Measurements from ENCODE around the gene SH3PXD2A. TPM values are rescaled to one million over a fixed set of nuclear protein-coding genes. Genes with fewer than 3 reads are reported as not detected.

The SH3PXD2A gene
- total RNA-seq, 2 experiments from 2014 or later, result 14.8 to 16.0 TPM

DNA sequence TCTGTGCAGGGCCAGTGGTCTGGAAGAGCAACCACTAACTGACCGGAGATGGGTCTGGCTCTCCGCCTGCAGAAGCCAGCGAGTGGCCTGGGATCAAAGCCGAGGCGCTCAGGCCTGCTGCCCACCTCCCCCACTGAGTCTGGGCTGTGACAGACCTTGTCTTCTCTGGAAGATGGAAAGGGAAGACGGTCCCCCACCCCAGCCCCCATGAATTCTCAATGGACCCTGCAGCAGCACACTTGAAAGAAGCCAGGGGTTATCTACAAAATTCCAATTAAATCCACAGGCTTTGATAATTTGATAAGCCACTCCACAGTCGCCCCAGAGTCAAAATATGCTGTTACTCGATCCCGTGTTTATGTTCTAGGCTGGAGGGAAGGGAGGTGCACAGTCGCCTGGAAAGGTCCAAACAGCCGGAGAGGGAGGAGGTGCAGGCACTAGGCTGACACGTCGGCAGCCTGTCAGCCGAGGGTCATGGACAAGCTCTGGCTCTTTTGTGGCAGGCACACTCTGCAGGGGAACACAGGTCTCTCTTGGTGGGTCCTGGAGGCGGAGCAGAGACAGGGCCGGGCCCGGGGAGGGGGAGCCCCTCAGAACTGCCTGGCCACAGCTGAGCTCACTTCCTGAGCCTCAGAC, 134.9 kb downstream of the SH3PXD2A start:
- ATAC-seq (ENCODE audit: low read depth) (no peak), DNase-seq (no peak)
- POLR2A ChIA-PET, result no interaction called here
- Mint-ChIP-seq H3K4me3 (no peak overlapping the region), H3K27ac (no peak overlapping the region), H3K9me3 (no peaks in the 10 kb centered on the region), H3K36me3 (no peaks in the 10 kb centered on the region), H3K4me1 (peaks cover 6% of the 10 kb centered on the region), H3K27me3 (peaks cover 5% of the 10 kb centered on the region)

DNA sequence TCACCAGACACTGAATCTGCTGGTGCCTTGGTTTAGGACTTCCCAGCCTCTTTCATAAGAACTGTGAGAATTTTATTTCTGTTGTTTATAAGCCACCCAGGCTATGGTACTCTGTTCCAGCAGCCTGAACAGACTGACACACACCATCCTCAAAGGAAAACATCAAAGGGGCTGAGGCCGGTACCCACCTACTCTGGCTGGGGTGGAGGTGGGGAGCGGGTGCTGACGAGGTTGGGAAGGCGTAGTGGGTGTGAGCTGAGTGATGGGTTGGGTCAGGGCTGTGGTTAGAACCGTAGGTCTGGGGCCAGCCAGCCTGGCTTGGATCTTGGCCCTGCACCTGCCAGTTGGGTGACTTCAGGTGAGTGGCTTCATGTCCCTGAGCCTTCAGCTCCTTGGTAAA, 136.3 kb downstream of the SH3PXD2A start:
- no peak overlapping the region for H3K27ac Mint-ChIP-seq
- POLR2A ChIA-PET, result no interaction called here
- ATAC-seq (ENCODE audit: low read depth), result no peak
- H3K9me3 Mint-ChIP-seq, result no peaks in the 10 kb centered on the region
- no peaks in the 10 kb centered on the region for H3K36me3 Mint-ChIP-seq
- DNase-seq, result no peak
- H3K4me3 Mint-ChIP-seq, result no peak overlapping the region
- H3K27me3 Mint-ChIP-seq, result peaks cover 5% of the 10 kb centered on the region
- H3K4me1 Mint-ChIP-seq, result peaks cover 2% of the 10 kb centered on the region

DNA sequence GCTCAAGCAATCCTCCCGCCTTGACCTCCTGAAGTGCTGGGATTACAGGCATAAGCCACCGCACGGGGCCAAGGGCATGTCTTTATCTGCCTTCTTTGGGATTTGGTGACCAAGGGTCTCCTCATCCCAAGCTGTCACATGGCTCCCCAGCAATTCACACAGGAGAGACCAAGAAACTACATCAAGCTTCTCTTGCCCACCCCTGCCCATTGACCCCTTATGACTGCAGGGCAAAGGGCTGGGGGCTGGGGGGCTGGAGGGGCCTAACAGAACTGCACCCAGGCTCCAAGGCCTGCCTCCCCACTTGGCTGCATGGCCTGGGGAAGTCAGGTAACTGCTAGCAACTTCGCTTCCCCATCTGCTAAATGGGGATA, 137.1 kb downstream of the SH3PXD2A start:
- Mint-ChIP-seq H3K27ac (no peak overlapping the region), H3K9me3 (no peaks in the 10 kb centered on the region)

DNA sequence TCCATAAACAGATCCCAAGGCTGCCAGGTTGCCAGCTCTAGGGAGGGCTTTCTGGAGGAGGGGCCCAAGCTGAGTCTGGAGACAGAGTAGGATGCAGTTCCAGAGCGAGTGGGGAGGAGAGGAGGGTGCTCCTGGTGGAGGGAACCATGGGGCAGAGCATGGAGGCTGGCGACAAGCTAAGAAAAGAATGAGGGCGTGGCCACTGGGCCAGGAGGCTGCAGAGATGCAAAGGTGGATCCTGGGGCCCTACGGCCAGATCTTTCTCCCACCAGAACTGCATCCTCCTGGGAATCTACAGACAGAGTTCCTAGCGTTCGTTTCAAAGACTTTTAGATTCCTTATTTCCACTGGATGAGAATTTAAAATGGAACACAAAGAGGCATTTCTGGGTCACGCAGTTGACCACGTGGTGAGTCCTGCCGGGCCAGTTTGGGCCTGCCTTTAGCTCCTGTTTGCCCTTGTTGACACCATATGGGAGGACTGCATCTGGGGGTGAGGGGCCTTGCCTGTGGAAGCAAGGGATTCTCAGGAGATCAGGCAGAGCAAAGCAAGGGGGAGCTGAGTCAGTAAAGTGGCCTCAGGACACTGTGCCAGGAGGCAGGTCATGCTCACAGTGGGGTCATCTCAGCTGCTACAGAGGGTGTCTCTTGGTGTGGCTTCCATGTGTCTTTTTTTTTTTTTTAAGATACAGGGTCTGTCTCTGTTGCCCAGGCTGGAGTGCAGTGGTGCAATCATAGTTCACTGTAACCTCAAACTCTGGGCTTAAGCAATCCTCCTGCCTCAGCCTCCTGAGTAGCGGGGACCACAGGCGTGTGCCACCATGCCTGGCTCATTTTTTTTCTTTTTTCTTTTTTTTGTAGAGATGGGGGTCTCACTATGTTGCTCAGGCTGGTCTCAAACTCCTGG, 137.8 kb downstream of the SH3PXD2A start:
- ATAC-seq (ENCODE audit: low read depth) (no peak), DNase-seq (no peak)
- Mint-ChIP-seq H3K27ac (no peak overlapping the region), H3K4me3 (no peak overlapping the region), H3K4me1 (peaks cover 4% of the 10 kb centered on the region), H3K36me3 (no peaks in the 10 kb centered on the region), H3K9me3 (no peaks in the 10 kb centered on the region), H3K27me3 (peaks cover 1% of the 10 kb centered on the region)
- POLR2A ChIA-PET, result no interaction called here

More for the DNA sequence above, 137.1 kb downstream of the SH3PXD2A start:
- Mint-ChIP-seq H3K36me3 (no peaks in the 10 kb centered on the region), H3K4me3 (no peak overlapping the region), H3K27me3 (peaks cover 3% of the 10 kb centered on the region), H3K4me1 (peaks cover 2% of the 10 kb centered on the region)
- DNase-seq (no peak), ATAC-seq (ENCODE audit: low read depth) (no peak)
- POLR2A ChIA-PET, result no interaction called here

DNA sequence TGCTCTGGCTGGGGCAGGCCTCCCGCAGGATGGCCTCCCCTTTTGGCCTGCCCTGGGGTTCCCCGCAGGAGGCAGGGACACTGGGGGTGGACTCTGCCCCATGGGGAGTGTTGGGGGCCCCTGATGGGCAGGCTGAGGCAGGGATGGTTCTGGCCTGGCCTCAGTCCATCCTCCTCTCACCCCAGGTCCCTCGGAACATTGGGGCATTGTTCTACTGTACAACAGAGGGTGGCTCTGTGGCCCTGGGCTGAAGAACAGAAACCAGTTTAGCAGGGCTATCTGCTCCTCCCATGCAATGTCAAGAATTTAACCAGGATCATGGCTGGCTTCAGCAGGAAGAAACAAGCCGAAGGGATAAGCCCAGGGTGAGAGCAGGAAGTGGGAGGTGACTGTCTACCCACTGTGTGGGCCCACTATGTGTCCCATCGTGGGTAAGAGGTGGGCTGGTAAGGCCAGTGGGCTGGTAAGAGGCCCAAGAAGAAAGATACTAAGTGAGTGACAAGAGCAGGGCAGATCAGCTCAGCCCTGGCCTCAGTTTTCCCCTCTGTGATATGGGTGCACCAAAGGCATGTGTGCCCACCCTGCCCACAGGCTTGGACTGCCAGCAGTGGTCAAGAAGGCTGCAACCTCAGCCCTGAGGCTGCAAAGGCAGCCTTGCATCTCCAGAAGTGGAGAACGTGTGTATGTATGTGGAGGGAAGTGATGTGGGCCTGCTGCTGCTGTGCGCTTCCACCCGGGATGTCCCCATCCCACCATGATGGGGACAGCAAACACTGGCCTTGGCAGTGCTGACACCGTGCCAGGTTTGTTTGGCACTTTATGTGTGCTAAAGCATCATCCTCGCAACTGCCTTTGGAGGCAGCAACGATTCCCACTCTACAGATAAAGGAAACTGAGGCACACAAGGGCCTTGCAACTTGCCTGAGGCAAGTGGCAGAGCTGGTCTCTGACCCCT, 138.9 kb downstream of the SH3PXD2A start:
- DNase-seq, result no peak
- POLR2A ChIA-PET, result no interaction called here
- peaks cover 4% of the 10 kb centered on the region for H3K4me1 Mint-ChIP-seq
- no peak overlapping the region for H3K4me3 Mint-ChIP-seq
- ATAC-seq (ENCODE audit: low read depth), result no peak
- peaks cover 1% of the 10 kb centered on the region for H3K27me3 Mint-ChIP-seq
- no peak overlapping the region for H3K27ac Mint-ChIP-seq
- no peaks in the 10 kb centered on the region for H3K36me3 Mint-ChIP-seq
- no peaks in the 10 kb centered on the region for H3K9me3 Mint-ChIP-seq

DNA sequence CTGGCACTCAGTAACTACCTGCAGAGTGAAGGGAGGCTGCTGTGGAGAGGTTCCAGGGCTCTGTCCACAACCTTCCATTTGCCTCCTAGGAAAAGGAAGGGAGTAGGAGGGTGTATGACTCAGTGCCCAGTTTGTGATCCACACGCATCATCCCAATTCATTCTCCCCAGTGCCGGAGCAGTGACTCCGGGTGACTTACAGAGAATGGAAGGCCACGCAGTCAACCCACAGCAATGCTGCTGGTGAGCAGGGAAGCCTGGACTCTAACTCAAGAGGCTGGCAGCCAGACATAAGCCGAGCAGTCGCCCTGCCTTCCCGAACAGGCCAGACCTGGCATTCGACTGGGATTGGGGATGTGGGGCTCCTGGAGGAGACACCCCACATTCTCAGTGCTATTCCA, 139.9 kb downstream of the SH3PXD2A start:
- H3K4me1 Mint-ChIP-seq, result peaks cover 4% of the 10 kb centered on the region
- POLR2A ChIA-PET, result no interaction called here

DNA sequence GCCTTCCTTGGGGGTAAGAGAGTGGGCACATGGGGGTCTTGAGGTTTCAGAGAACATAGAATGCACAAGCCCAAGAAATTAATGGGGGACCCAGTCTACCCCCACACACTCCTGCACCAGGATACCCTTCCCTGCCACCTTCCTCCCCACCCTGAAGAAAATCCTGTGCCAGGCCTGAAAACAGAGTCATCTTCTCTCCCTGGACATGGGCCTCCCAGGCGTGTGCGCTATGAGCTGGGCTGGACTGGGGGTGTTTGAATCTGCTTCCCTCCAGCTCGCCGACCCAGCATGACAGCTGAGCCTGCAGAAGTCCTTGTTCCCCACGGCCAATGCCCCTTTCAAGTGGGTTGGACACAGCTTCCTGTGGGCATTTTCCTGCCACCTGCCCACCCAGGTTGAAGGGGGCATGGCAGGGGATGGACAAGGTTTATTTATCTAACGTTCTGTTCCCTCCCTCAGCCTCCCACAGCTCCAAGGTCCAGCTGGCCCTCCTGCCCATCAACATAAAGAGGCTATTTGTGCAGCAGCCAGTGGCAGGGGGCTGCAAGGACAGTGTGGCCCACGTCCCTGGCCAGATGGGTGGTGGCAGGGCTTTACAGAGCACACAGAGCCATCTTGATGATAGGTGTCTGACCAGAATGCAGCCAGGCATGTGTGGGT, 141.0 kb downstream of the SH3PXD2A start:
- Mint-ChIP-seq H3K27me3 (peaks cover 1% of the 10 kb centered on the region), H3K4me1 (peaks cover 4% of the 10 kb centered on the region), H3K9me3 (no peaks in the 10 kb centered on the region), H3K36me3 (no peaks in the 10 kb centered on the region), H3K27ac (no peak overlapping the region), H3K4me3 (no peak overlapping the region)
- no peak for ATAC-seq (ENCODE audit: low read depth)
- POLR2A ChIA-PET, result no interaction called here
- DNase-seq, result no peak

More for the DNA sequence above, 139.9 kb downstream of the SH3PXD2A start:
- ATAC-seq (ENCODE audit: low read depth) (no peak), DNase-seq (no peak)
- Mint-ChIP-seq H3K4me3 (no peak overlapping the region), H3K36me3 (no peaks in the 10 kb centered on the region), H3K9me3 (no peaks in the 10 kb centered on the region), H3K27ac (no peak overlapping the region), H3K27me3 (peaks cover 1% of the 10 kb centered on the region)

DNA sequence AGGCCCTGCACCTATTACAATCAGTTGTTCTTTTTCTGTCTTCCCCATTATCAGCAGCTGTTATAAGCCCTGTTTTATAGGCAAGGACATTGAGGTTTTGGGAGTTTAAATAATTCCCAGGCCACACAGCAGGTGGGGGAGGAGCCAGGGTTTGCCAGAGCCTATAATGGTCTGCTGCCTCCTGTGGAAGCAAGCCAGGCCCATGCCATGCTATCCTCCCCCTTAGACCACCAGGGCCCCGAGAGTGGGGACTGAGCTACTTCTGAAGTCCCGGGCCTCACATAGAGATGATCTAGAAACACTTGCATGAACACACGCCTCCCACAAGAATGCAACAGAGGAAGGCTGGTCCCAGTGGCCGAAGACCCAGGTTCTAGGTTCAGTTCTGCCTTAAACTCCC, 141.7 kb downstream of the SH3PXD2A start:
- peaks cover 3% of the 10 kb centered on the region for H3K4me1 Mint-ChIP-seq

DNA sequence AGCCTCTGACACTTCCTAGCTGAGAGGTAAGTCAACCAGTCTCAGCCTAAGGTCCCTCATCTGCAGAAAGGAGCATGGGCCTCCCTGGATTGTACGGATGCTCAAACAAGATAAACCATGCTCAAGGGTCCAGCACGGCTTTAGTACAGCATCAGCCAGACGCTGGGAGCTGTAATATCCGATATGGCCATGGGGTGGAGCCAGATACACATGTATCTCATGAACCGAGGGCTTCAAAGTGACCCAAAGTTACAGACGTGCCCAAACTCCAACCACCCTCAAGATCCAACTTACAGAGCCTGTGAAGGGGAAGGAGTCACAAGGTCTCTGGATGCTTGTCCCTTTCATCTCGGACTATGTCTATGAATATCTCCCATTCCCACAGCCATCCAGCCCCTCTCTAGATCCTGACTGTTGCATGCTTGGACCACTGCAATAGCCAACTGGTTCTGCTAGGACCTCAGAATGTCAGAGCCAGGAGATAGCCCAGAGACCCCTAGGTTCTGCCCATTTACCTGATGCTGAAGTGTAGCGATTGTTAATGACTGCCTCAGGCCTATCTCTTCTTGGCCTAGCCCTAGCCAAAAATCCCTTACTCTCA, 142.4 kb downstream of the SH3PXD2A start:
- H3K36me3 Mint-ChIP-seq, result no peaks in the 10 kb centered on the region
- POLR2A ChIA-PET, result interaction anchor here (0.7 to 1.4 kb wide), 3 partner anchors 27 to 409 kb away, joined by 5 to 7 read pairs (median 6); partner anchors contain the start of gene SFR1
- no peak overlapping the region for H3K27ac Mint-ChIP-seq

More for the DNA sequence above, 141.7 kb downstream of the SH3PXD2A start:
- POLR2A ChIA-PET, result no interaction called here
- H3K4me3 Mint-ChIP-seq, result no peak overlapping the region
- DNase-seq, result no peak
- H3K27ac Mint-ChIP-seq, result no peak overlapping the region
- ATAC-seq (ENCODE audit: low read depth), result no peak
- peaks cover 1% of the 10 kb centered on the region for H3K27me3 Mint-ChIP-seq
- no peaks in the 10 kb centered on the region for H3K9me3 Mint-ChIP-seq
- no peaks in the 10 kb centered on the region for H3K36me3 Mint-ChIP-seq

DNA sequence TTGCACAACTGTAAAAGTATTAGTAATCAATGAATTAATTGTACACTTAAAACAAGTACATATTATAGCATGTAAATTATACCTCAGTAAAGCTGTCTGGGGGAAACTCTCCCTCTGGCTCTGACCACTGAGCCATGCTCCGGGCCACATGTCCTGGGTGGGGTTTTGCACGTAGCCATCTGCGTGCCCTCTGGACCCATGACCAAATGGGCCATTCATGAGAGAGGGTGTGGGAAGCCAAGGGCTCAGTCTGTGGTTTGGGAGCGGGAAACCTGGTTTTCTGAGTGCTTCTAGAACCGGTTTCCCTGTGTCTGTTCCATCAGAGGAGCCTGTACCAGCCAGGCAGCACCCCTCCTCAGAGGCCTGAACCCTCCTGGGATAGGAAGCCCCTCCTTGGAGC, 143.2 kb downstream of the SH3PXD2A start:
- H3K4me3 Mint-ChIP-seq, result no peak overlapping the region
- ATAC-seq (ENCODE audit: low read depth) (no peak), DNase-seq (no peak)
- H3K36me3 Mint-ChIP-seq, result no peaks in the 10 kb centered on the region
- H3K9me3 Mint-ChIP-seq, result no peaks in the 10 kb centered on the region
- H3K27me3 Mint-ChIP-seq, result peaks cover under 1% of the 10 kb centered on the region
- no peak overlapping the region for H3K27ac Mint-ChIP-seq
- peaks cover 3% of the 10 kb centered on the region for H3K4me1 Mint-ChIP-seq
- POLR2A ChIA-PET, result interaction anchor here (0.7 to 1.4 kb wide), 3 partner anchors 26 to 410 kb away, joined by 5 to 7 read pairs (median 6); partner anchors contain the start of gene SFR1

More for the DNA sequence above, 142.4 kb downstream of the SH3PXD2A start:
- Mint-ChIP-seq H3K4me1 (peaks cover 3% of the 10 kb centered on the region), H3K9me3 (no peaks in the 10 kb centered on the region), H3K4me3 (no peak overlapping the region), H3K27me3 (peaks cover 1% of the 10 kb centered on the region)
- ATAC-seq (ENCODE audit: low read depth) (peak; percentile 83), DNase-seq (peak; percentile 78)

DNA sequence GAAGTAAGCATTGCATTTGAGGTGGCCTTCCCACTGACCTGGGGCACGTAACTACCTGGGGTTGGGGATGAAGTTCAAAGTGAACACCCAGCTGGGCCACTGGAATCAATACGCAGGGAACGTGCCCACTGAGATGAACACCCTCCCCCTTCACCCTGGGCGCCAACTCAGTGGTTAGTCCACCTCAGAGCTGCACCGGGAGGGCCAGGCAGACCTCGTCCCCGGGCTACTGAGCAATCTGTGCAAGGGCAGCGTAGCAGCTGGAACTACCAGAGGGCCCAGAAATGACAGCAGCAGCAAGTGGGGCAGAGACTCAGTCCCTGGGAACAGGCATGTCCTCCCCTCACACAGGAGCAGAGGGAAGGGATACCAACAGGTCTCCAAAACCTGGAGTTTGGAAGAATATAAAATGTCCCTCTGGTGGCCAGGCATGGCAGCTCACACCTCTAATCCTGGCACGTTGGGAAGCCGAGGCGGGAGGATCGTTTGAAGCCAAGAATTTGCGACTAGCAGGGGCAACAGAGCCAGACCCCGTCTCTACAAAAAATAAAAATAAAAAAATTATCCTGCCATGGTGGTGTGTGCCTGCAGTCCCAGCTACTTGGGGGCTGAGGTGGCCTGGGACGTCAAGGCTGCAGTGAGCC, 143.9 kb downstream of the SH3PXD2A start:
- H3K36me3 Mint-ChIP-seq, result no peaks in the 10 kb centered on the region
- no peak overlapping the region for H3K4me3 Mint-ChIP-seq
- no peak for DNase-seq
- no peak for ATAC-seq (ENCODE audit: low read depth)
- POLR2A ChIA-PET, result no interaction called here
- H3K4me1 Mint-ChIP-seq, result peaks cover 3% of the 10 kb centered on the region
- no peak overlapping the region for H3K27ac Mint-ChIP-seq
- no peaks in the 10 kb centered on the region for H3K27me3 Mint-ChIP-seq
- H3K9me3 Mint-ChIP-seq, result no peaks in the 10 kb centered on the region

DNA sequence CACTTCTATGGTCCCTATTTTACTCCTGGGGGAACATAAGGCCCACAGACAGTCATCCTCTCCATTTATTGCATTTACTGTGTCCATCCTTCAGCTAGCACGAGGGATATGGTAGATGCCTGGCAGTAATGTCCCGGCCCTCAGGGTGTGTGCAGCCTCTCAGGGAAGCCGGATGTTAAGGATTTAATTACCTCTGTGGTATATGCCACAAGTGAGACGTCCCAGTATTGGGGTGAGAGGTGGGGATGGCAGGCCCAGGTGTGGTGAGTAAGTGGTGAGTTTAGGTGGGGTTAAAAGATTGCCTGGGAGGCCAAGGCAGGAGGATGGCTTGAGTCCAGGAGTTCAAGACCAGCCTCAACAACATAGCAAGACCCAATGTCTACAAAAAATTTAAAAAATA, 144.9 kb downstream of the SH3PXD2A start:
- Mint-ChIP-seq H3K27ac (no peak overlapping the region), H3K4me3 (no peak overlapping the region), H3K27me3 (no peaks in the 10 kb centered on the region), H3K4me1 (peaks cover 3% of the 10 kb centered on the region), H3K36me3 (no peaks in the 10 kb centered on the region), H3K9me3 (no peaks in the 10 kb centered on the region)
- ATAC-seq (ENCODE audit: low read depth), result no peak
- POLR2A ChIA-PET, result no interaction called here
- DNase-seq, result no peak

Measured in activated naive CD8-positive, alpha-beta T cell treated with anti-CD3 and anti-CD28 coated beads, Interleukin-2, amount 10 ng/mL, durations not matched to agents 7 days and 5 days (primary cell).